Measurements from ENCODE around the gene RHOXF2. TPM values are rescaled to one million over a fixed set of nuclear protein-coding genes. Genes with fewer than 3 reads are reported as not detected.
"Not testable (repeated sequence)": the region's sequence is repeated elsewhere in the genome, so short reads cannot be mapped to it uniquely, and the experiment has no call there.

Gene RHOXF2
- total and polyA plus RNA-seq, 2 experiments from 2014 or later = not detected

GRCh38 chrX:120147537-120147936, 10.9 kb upstream of the RHOXF2 start:
- no peak for DNase-seq
- Histone ChIP-seq H2AFZ (no peak overlapping the region), H3K9me2 (ENCODE audit: insufficient read depth) (no peaks in the 10 kb centered on the region), H3K36me3 (ENCODE audit: low read depth) (no peaks in the 10 kb centered on the region), H3K9ac (no peak overlapping the region), H3K27me3 (replicated peaks; ENCODE audit: insufficient read depth) (no peaks in the 10 kb centered on the region), H3K27ac (no peak overlapping the region), H3K4me2 (ENCODE audit: unreplicated experiment) (no peak overlapping the region), H3F3A (ENCODE audit: insufficient read depth) (no peaks in the 10 kb centered on the region), H4K20me1 (ENCODE audit: insufficient read depth) (no peaks in the 10 kb centered on the region), H3K79me2 (ENCODE audit: insufficient read depth) (no peaks in the 10 kb centered on the region), H3K4me1 (ENCODE audit: insufficient read depth) (no peaks in the 10 kb centered on the region), H3K9me3 (ENCODE audit: low read depth) (no peaks in the 10 kb centered on the region), H3K4me3 (no peak overlapping the region)
- in situ Hi-C loops (cut with MboI) = no loop called here
- WGBS, 2 experiments (ENCODE audit: low coverage in 1 of 2, low lambda C conversion rate in 2 of 2, missing lambda C conversion rate in 2 of 2) = 84 to 92% methylated on average over 7 of the region's 8 CpGs
- TF ChIP-seq EZH2 (IDR thresholded peaks at IDR 0.05; ENCODE audit: insufficient read depth, poor library complexity, severe bottlenecking) = no peak
- no peak for TF ChIP-seq EZH2phosphoT487 (IDR thresholded peaks at IDR 0.05; ENCODE audit: insufficient read depth, low read depth)

GRCh38 chrX:120150109-120150744, 8.2 kb upstream of the RHOXF2 start:
- H3K27me3 ChIP-seq (replicated peaks; ENCODE audit: insufficient read depth); H3K36me3 ChIP-seq (ENCODE audit: low read depth); H3K4me3 ChIP-seq; H3K4me2 ChIP-seq (ENCODE audit: unreplicated experiment); in situ Hi-C loops (cut with MboI); H3K9ac ChIP-seq; H3K4me1 ChIP-seq (ENCODE audit: insufficient read depth); H3K79me2 ChIP-seq (ENCODE audit: insufficient read depth); H2AFZ ChIP-seq; H3K9me3 ChIP-seq (ENCODE audit: low read depth); DNase-seq; H3F3A ChIP-seq (ENCODE audit: insufficient read depth); H4K20me1 ChIP-seq (ENCODE audit: insufficient read depth); H3K27ac ChIP-seq; H3K9me2 ChIP-seq (ENCODE audit: insufficient read depth): not testable (repeated sequence)
- no CpG with 5 or more reads among the region's 12 CpGs for WGBS, 2 experiments (ENCODE audit: low coverage in 1 of 2, low lambda C conversion rate in 2 of 2, missing lambda C conversion rate in 2 of 2)

- H3K4me2 ChIP-seq (ENCODE audit: unreplicated experiment); H3K4me1 ChIP-seq (ENCODE audit: insufficient read depth); in situ Hi-C loops (cut with MboI); H3F3A ChIP-seq (ENCODE audit: insufficient read depth); H3K79me2 ChIP-seq (ENCODE audit: insufficient read depth); DNase-seq; H3K36me3 ChIP-seq (ENCODE audit: low read depth); H3K9ac ChIP-seq; H2AFZ ChIP-seq; H3K27me3 ChIP-seq (replicated peaks; ENCODE audit: insufficient read depth); H3K27ac ChIP-seq; H3K4me3 ChIP-seq; H4K20me1 ChIP-seq (ENCODE audit: insufficient read depth); H3K9me3 ChIP-seq (ENCODE audit: low read depth); H3K9me2 ChIP-seq (ENCODE audit: insufficient read depth): not testable (repeated sequence)
- 87% methylated on average over 9 of the region's 33 CpGs; no CpG with 5 or more reads in 1 of the 2 experiments for WGBS, 2 experiments (ENCODE audit: low coverage in 1 of 2, low lambda C conversion rate in 2 of 2, missing lambda C conversion rate in 2 of 2)
These were observed 673 bp downstream of the RHOXF2 start for GRCh38 chrX:120159086-120159485.

- H3K27me3 ChIP-seq (replicated peaks; ENCODE audit: insufficient read depth); H3K9me2 ChIP-seq (ENCODE audit: insufficient read depth); H3K4me1 ChIP-seq (ENCODE audit: insufficient read depth); H3K9ac ChIP-seq; H3F3A ChIP-seq (ENCODE audit: insufficient read depth); H3K4me2 ChIP-seq (ENCODE audit: unreplicated experiment); H3K4me3 ChIP-seq; H4K20me1 ChIP-seq (ENCODE audit: insufficient read depth); H3K79me2 ChIP-seq (ENCODE audit: insufficient read depth); DNase-seq; H3K27ac ChIP-seq; in situ Hi-C loops (cut with MboI); H3K36me3 ChIP-seq (ENCODE audit: low read depth); H2AFZ ChIP-seq; H3K9me3 ChIP-seq (ENCODE audit: low read depth): not testable (repeated sequence)
- no CpG with 5 or more reads among the region's 6 CpGs for WGBS, 2 experiments (ENCODE audit: low coverage in 1 of 2, low lambda C conversion rate in 2 of 2, missing lambda C conversion rate in 2 of 2)
These were observed 34.8 kb downstream of the RHOXF2 start for GRCh38 chrX:120193254-120193653.

GRCh38 chrX:120193720-120194119, 35.3 kb downstream of the RHOXF2 start:
- H3K36me3 ChIP-seq (ENCODE audit: low read depth); H3K9me3 ChIP-seq (ENCODE audit: low read depth); H3K9me2 ChIP-seq (ENCODE audit: insufficient read depth); H2AFZ ChIP-seq; H3K79me2 ChIP-seq (ENCODE audit: insufficient read depth); DNase-seq; H4K20me1 ChIP-seq (ENCODE audit: insufficient read depth); H3K4me3 ChIP-seq; H3K4me2 ChIP-seq (ENCODE audit: unreplicated experiment); H3K4me1 ChIP-seq (ENCODE audit: insufficient read depth); H3F3A ChIP-seq (ENCODE audit: insufficient read depth); H3K27ac ChIP-seq; H3K9ac ChIP-seq; in situ Hi-C loops (cut with MboI); H3K27me3 ChIP-seq (replicated peaks; ENCODE audit: insufficient read depth): not testable (repeated sequence)
- WGBS, 2 experiments (ENCODE audit: low coverage in 1 of 2, low lambda C conversion rate in 2 of 2, missing lambda C conversion rate in 2 of 2) = no CpG with 5 or more reads among the region's 2 CpGs

DNA sequence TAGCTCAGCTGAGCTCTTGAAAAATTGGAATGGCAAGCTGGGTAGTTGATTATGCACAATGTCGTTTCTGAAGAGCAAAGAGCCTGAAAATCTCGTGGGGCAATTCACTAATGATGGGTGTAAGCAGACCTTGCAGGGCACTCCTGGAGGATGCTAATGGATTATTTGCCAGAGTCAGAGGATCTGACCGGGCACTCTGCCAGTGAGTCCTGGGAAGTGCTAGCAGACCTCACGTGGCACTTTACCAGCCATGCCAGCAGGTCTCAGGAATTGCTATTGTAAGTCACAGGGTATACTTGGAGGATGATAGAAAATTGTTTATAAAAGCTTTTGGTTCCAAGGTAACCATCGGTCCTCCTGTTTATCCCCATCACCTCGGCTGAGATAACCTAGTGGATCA, 37.4 kb downstream of the RHOXF2 start:
- H3K27ac ChIP-seq; H3K4me2 ChIP-seq (ENCODE audit: unreplicated experiment); H4K20me1 ChIP-seq (ENCODE audit: insufficient read depth); DNase-seq; H3K4me3 ChIP-seq; H3F3A ChIP-seq (ENCODE audit: insufficient read depth); H3K9ac ChIP-seq; H3K79me2 ChIP-seq (ENCODE audit: insufficient read depth); H3K4me1 ChIP-seq (ENCODE audit: insufficient read depth); H3K27me3 ChIP-seq (replicated peaks; ENCODE audit: insufficient read depth); H3K36me3 ChIP-seq (ENCODE audit: low read depth); H2AFZ ChIP-seq; H3K9me3 ChIP-seq (ENCODE audit: low read depth); in situ Hi-C loops (cut with MboI); H3K9me2 ChIP-seq (ENCODE audit: insufficient read depth): not testable (repeated sequence)
- no CpG with 5 or more reads among the region's 6 CpGs for WGBS, 2 experiments (ENCODE audit: low coverage in 1 of 2, low lambda C conversion rate in 2 of 2, missing lambda C conversion rate in 2 of 2)

- H3K79me2 ChIP-seq (ENCODE audit: insufficient read depth); H3K27ac ChIP-seq; H3K9me3 ChIP-seq (ENCODE audit: low read depth); in situ Hi-C loops (cut with MboI); H3F3A ChIP-seq (ENCODE audit: insufficient read depth); H3K4me3 ChIP-seq; H3K36me3 ChIP-seq (ENCODE audit: low read depth); H3K27me3 ChIP-seq (replicated peaks; ENCODE audit: insufficient read depth); H3K9me2 ChIP-seq (ENCODE audit: insufficient read depth); H3K9ac ChIP-seq; H4K20me1 ChIP-seq (ENCODE audit: insufficient read depth); H3K4me2 ChIP-seq (ENCODE audit: unreplicated experiment); H3K4me1 ChIP-seq (ENCODE audit: insufficient read depth); H2AFZ ChIP-seq; DNase-seq: not testable (repeated sequence)
- WGBS, 2 experiments (ENCODE audit: low coverage in 1 of 2, low lambda C conversion rate in 2 of 2, missing lambda C conversion rate in 2 of 2) = no CpG with 5 or more reads among the region's 8 CpGs
These were observed 38.3 kb downstream of the RHOXF2 start for GRCh38 chrX:120196626-120197283.

Measured in GM23248 (cell line).